ENCODE results near the gene UBE2E2.

The UBE2E2 gene

DNA sequence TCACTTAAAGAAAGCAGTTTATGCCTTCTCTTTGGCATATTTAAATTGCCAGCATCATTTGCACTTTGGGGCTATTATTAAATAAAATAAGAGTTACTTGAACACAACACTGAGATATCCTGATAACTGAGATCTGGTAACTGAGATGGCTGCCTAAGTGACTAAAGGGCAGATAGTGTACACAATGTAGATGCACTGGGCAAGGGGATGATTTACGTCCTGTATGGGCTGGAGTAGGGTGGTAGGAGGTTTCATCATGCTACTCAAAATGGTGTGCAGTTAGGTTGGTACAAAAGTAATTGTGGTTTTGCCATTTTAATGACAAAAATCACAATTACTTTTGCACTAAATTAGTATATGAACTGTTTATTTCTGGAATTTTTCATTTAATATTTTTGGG is 196.1 kb downstream of the UBE2E2 start:
- DNase-seq, result no peak

DNA sequence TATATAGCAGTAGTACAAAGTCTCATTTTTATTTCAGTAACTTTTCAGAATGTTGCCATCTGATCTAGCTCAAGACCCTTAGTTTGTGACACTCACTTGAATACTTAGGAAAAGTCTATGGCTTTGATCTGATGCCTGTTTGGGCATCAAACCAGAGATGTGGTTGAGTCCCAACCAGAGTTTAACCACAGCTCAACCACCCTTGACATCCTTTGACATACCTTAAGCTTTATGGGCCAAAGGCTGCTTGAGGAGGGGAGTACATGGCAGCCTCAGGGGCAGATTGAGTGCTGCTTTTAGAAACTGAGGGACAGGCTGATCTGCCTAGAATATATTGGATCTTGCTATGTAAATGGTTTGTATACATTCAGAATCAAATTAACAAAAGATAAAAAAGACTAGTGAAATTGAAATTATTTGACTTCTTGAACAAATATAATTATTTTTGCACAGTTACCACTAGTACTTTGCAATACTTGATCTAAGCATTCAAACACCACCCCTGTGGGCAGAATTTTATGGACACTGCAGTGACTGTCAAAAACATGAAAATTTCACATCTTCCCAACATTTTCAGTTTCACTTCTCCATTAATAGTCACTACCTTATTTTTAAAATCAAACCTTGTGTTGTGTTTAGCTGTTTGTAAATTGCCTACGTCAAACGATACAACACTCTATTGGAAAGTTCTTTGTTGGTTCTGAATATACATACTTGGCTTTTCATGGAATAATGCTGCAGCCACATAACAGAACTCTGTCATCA is 199.8 kb downstream of the UBE2E2 start:
- DNase-seq, result no peak

DNA sequence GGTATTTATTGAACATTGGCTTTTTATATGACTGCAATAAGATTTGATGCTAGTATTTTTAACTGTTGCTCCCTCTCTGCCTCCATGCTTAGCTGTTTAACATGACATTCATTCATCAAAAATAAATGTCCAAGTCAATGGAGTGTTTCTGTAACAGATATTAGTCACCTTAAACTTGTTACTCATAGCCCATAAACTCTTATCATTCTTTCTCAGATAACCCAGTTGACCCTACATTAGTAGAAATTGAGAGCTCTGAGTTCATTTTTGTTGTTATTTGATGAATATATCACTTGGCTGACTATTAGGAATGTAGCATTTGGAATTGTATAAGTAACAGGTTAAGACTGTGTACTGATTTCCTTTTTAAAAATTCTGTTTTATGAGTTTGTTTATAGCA is 201.1 kb downstream of the UBE2E2 start:
- no peak for DNase-seq

DNA sequence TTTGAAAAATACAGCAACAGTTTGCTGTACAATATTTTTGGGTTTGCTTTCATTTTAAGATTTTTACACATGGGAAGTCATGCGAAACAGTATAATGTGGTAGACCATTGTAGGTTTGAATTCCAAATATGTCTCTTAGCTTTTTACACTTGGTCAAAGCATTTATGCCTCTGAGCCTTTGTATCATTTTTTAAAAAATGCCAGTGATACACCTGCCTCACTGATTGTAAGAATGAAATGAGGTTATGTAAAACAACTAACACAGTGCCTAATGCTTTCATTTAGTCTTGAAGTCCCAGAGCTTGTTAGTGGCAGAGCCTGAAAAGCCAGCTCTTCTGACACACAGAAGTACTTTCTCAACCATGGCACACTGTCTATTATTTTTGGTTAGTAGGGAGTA is 202.0 kb downstream of the UBE2E2 start:
- DNase-seq, result no peak

DNA sequence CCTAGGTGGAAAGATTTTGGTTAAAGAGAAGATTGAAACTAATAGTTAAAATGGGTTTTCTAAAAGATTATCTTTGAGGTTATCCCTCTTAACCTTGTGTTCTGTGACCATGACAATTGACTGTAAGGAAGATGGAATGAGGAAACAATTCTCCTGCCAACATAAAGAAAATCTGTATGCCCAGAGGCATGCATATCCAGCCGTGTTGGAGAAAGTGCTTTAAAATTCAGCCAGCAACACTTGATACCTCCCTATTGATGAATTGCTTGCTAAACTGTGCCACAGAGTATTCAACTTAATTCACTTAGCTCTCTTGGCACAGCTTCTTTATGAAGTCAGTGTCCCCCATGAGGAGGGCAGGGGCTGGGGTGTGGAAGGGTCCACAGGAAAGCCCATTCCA is 203.5 kb downstream of the UBE2E2 start:
- no peak for DNase-seq

DNA sequence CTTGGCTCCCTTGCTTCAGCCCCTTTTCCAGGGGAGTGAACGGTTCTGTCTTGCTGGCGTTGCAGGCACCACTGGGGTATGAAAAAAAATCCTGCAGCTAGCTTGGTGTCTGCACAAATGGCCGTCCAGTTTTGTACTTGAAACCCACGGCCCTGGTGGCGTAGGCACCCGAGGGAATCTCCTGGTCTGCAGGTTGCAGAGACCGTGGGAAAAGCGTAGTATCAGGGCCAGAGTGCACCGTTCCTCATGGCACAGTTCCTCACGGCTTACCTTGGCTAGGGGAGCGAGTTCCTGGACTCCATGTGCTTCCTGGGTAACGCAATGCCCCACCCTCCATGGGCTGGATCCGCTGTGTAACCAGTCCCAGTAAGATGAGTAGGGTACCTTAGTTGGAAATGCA is 214.9 kb downstream of the UBE2E2 start:
- DNase-seq, result no peak

DNA sequence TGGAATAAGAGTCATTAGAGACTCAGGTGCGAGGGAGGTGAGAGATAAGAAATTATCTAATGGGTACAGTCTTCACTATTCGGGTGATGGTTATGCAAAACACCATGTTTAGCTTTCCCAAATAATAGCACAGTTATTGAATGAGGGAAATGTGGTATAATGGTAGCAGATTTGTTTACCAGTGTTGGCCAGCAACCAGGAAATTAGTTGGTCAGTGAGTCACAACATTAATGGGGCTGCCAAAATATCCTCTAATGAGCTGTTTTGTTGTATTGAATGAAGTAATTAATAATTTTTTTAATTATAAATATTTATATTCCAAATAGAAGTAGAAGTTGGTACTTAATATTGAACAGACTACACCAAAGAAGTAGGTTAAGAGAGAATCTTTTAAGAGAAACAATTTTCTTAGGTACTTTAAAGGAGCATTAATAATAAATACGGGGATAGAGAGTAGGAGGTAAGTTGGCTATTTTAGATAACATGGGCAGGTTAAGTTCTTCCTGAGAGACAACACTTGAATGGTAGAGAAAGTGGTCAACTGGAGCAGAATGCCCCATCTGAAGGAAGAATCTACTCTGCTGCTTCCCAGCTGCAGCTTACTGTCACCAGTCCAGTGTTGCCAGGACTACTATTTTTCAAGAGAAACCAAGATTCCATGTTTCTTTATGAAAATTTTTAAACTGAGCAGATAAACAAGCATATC is 218.8 kb downstream of the UBE2E2 start:
- no peak for DNase-seq

DNA sequence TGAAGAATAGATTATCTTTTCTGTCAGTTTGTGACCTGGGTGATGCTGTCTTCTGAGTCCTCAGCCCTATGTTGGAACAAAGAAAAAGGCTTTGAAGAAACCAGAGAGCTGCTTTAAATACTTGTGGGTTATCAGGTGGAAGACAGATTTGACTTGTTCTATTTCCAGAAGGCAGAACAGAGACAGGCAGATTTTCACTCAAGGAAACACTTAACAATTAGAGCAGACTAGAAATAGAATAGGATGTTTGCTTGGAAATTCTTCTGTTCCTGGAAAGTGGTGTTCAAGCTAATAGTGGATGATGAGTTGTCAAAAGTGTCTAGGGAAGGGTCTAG is 219.4 kb downstream of the UBE2E2 start:
- no peak for DNase-seq

DNA sequence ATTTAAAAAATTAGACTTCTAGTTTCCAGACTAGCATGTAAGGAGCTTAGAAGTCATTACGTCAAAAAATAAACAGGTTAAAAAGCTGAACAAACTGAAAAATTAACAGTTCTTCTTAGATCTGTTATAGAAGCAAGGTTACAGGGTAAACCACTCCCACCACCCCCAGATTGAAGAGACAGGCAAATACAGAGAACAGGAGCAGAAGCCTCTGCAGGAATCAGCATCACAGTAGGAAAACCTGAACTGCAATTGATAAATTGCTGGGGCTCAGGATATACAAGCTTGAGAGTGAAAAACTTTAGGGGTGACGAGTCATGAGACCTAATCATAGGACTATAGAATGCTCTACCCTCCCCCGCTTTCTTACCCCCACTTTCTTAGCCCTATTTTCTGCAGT is 222.3 kb downstream of the UBE2E2 start:
- DNase-seq, result no peak

DNA sequence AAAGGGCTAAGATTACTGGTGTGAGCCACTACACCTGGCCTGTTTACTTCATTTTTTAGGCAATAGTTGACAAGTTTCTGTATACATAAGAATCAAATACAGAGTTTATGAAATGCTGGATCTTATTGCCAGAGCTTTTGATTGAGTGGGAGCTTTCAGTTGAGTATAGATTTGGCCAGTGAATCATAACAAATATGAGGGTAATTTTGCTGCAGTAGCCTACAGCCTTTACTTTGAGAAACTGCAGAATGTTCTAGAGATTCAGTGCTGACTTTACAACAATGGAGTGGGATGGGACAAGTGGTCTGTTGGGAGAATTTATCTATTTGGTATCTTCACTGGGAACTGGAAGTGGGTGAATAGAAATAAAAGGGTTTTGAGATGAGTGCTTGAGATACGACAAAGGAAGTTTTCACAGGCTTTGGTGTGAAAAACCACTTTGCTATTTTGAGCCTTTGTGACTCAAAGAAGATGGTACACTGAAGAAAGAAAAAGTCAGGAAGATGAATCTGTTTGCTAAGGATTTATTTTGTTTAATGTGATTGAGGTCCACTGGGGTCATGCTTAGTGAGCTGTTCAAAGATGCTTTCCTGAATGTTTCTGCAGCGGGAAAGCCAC is 227.8 kb downstream of the UBE2E2 start:
- no peak for DNase-seq

DNA sequence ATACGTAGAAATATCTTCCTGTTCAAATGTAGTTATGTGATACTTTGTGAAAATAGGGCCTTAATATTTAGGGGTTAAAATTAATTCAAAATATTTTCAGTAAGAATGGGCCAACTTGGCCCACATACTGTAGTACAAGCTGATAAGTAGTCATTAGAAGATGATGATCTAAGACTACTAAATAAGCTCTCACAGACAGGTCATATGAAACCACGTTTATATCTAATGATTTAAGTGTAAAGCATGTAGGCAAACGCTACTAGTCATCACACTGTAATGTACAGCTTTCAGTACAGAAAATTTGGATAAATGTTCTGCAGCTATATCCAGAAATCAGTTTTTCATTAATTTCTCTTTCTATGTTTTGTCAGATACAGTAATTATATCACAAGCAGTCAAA is 228.6 kb downstream of the UBE2E2 start:
- DNase-seq, result no peak

DNA sequence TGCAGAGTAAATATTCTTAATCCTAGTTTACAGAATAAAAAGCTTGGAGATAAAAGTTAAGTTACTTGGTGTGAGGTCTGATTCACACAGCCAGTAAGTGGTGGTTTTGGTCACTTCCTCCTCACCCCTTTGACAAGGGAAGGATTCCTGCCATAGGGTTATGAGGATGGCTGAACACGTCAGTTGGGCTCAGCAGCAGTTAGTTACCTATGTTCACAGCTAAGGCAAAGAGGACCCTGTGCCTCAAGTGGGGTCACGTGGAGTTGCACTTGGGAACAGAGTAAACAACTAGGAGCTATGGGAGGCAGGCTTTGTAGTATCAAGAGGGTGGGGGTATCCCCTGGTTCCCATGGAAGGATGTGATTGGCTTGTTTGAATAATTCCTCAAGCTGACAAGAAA is 232.2 kb downstream of the UBE2E2 start:
- no peak for DNase-seq

DNA sequence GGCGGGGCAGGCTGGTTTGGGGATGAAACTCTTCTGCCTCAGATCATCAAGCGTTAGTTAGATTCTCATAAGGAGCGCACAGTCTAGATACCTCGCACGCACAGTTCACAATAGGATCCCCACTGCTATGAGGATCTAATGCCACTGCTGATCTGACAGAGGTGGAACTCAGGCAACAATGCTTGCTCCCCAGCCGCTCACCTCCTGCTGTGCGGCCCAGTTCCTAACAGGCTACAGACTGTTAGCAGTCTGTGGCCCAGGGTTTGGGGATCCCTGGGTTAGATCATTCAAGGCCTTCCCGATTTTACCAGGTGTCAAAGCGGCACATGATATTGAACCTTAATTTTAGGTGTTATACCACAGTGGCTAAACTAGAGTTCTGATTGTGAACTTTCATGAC is 232.8 kb downstream of the UBE2E2 start:
- no peak for DNase-seq

DNA sequence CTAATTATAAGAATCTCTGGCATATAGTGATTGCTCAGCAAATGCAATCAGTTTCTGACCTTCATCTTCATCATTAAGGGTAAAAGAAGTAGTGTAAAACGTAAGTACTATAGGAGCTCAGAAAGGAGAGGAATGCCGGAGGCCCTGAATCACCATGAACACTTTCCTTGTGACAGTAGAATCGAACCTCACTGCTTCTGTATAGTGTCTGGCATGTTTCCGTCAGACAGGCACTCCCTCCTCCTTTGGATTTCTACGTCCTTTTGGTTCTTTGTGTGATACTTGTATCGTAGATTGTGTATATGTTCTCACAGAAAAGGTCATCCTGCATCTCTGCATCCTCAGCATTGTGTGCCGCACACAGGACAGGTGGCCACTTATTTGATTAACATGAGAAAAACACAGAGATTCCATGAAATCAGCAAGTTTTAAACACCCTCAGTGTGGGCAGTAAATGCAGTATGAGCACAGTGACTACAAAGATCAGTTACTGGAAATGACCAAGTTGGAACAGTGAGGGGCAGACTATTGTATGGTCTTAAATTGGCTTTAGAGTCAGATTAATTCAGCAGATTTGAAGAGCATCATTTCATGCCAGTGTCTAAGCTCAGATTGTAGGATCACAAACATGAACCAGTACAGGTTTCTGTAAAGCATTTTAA is 234.5 kb downstream of the UBE2E2 start:
- no peak for DNase-seq

DNA sequence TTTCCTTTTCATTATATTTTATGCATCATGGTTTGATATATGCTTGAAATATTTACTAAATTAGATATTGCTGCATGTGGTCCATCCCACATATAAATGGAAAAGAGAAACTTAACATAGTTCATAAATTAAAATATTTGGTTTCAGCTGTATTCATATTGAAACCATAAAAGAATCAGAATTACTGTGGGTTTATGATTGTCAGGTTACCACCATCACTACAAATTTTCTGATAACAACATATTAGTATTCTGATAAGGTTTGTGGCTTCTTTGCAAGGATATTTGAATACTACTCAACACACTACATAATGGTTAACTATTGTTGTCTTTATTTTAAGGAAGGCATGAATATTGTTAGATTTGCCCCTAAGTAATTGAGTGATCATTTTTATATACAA is 235.5 kb downstream of the UBE2E2 start:
- DNase-seq, result no peak

DNA sequence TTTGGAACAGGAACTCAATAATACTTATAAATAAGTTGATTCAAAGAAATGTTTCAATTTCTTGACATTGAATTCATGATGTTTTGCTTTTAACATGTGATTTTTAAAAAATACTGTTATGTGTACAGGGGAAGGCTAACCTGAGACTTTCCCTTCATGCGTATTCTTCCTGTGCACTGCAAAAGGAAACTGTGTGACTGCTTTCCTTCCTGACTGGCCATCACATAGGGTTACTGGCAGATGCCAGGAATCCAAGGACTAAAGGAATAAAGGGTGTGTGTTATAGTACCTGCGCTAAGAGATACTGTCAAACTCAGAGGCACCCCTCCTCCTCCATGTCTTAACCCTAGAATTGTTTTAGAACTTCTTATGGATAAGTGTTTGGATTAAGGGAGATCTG is 236.0 kb downstream of the UBE2E2 start:
- no peak for DNase-seq

DNA sequence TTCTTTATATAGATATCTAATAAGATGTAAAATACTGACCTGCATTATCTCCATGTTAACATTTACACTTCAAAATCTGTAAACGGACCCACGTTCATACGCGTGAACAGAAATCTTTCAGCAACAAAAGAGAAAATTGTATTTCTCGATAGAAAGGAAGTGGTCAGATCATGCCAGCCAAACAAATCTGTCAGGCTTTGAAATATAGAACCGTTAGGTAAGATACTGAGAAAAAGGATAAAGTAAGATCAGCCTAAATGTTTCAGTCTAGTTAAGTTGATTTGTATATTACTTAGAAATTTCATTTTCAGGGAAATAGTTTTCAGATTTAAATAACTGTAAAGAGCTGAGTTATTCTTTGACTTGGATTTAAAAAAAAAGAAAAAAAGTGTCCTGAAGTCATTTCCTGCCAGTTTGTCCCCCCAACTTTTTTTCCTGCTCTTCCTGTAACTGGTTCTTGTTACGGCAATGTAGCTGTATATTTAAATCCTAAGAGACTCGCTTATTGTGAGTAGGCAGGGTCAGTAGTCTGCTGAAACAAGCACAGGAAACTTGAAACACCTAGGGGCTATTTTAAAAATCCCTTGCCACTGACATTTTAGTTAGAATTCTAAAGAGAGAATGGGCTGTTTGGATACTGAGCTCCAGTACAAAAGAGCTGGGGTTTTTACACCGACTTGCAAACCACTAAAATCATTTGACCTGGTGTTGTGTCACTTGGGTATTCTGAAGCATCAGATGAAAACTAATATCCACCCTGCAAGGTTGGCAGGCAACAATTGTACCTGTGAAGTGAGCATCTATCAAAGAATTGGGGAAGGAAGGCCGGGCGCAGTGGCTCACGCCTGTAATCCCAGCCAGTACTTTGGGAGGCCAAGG is 237.5 kb downstream of the UBE2E2 start:
- no peak for DNase-seq

DNA sequence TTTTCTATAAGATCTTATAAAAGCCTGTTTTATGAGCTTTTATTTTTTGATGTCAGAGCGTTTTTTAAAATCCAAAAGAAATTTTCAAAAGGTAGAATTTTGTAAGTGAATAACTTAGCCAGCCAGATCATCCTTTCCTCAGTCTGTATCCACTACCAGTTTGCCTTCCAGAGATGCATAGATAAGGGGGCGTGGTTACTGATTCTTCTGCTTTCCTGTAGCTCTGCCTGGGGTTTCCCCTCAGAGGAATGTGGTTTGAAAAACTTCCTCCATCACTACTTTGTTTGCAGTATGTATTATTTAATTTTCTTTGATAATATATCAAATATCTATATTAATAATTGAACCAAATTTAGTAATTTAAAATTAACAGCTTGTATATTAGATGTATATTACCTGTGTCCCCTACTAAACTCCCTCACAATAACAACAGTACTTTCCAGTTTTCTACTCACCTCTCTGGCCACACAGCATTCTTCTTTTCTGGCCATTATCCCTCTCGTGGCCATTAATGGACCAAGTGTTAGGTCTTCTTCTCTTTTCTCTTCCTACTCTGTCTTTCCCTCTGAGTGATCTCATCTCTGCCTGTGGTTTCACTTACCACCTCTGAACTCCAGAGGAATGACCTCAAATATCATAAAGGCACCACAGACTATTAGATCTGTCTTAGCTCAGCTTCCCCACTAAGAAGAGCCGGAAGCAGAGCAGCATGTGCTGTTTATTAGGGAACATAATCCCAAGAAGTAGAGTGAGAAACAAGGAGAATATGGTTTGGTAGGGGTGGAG is 239.7 kb downstream of the UBE2E2 start:
- no peak for DNase-seq

DNA sequence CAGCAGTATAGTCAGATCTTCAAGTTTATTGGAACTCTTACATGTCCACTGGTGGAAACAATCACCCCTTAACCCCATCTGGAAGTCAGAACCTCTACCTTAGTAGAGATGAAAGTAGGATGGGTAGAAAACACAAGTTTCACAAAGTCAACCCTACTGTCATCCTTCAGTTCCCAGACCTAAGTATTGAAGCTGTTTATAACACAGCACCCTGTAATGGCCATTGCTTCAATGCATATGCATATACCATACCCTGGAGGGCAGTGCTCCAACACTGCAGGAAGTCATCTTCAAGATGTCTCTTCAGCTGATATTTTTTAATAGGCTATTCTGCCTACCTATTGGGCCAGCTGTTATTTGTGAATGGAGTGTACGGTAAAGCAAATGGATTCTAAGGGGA is 241.3 kb downstream of the UBE2E2 start:
- DNase-seq, result no peak

DNA sequence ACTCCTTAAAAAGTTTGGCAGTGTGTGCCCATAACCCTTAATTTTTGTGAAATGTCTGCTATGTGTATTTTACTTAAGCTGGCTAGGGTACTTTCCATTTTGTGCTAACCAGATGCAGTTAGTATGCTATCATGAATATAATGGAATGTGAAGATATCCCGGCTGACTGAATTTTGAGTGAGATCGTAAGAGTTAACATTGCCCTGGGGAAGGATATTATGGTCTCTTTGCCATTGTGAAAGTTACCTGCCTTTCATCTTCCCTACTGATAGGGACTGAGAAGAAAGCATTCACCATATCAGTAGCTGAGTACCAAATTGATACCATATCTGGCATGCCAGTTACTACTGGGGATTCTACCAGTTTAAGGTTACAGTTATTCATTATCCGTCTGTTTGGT is 243.2 kb downstream of the UBE2E2 start:
- no peak for DNase-seq

DNA sequence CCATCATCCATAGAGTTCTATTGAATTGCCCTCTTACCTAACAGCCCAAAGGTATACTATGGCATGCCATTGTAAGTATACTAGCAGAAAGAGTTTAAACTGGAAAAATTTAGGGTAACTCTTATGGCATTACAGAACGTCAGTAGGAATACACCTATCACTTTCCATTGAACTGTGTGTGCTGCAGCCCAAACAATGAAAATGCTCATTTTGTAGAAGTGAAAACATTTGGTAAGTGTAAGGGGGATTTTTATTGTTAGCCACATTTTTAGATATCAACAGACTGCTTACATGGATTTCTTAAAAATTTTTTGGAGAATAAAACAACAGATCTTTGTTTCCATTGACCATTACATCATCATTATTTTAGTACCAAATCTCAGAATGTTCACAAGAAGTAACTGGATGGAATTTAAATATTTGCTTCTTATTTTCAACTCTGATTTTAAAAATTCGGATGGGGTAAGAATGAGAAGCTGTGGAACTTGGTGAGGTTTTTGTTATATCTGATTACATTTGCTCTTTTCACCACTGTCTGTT is 245.9 kb downstream of the UBE2E2 start:
- no peak for DNase-seq

DNA sequence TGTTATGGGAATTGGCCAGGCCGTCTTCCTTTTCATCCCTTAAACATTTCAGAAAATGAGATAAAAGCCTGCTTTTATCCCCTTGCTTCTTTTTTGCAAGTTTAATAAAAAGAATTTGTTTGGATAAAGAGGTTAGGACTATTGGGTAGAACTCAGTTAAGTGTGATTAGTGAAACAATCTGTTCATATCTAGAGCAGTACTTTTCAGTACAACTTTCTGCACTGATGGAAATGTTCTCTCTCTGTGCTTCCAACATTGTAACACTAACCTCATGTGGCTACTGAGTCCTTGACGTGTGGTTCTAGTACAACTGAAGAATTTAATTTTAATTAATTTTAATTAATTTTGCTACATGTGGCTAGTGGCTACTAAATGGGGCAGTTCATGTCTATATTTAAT is 246.9 kb downstream of the UBE2E2 start:
- no peak for DNase-seq

All from DMS79 (cell line).